Measurements from ENCODE around the gene CFAP68.

CFAP68 gene

DNA sequence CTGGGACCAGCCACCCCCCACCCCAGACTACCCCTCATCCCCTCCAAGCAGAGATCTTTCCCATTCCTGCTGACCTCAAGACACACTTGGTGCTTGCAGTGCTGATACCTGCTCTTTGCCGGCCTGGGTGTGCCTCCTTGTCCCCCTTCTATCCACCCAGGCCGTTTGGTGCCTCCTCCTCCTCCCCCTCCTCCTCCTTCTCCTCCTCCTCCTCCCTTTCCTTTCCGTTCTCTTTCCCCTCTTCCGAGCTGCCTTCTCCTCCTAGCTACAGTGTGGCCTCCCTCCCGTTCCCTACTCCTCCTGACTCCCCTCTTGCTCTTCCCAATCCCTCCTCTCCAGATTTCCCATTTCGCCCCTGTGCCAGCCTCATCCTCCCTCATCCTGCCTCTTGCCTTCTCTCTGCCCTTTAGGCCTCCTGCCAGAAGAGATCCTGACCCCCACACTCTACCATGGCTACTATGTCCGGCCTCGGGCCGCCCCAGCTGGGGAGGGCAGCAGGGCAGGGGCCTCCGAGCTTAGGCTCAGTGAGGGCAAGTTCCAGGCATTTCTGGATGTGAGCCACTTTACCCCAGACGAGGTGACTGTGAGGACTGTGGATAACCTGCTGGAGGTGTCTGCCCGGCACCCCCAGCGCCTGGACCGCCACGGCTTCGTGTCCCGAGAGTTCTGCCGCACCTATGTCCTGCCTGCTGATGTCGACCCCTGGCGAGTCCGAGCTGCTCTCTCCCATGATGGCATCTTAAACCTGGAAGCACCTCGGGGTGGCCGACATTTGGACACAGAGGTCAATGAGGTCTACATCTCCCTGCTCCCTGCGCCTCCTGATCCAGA, 33.9 kb downstream of the CFAP68 start:
- no peak for DNase-seq (ENCODE audit: low read depth)
- H3K4me3 ChIP-seq (ENCODE audit: low read length), result no peak overlapping the region

DNA sequence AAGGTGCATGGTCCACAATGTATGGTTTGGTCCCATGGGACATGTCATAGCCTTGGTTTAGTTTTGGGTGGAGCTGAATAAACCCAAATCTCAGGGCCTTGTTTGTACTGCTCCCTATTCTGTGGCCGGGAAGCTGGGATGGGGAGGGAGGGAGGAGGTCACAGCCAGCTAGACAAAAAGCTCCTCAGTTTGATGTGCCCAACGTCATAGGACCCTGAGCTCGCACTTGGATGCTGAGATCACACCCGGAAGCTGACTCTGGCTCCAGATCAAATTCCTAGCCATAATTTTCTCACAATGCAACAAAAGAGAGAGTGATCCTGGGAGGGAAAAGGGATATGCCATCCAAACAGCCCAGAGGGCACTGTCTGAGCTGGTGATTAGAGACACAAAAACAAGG, 34.7 kb downstream of the CFAP68 start:
- TF ChIP-seq, protein P1, sequence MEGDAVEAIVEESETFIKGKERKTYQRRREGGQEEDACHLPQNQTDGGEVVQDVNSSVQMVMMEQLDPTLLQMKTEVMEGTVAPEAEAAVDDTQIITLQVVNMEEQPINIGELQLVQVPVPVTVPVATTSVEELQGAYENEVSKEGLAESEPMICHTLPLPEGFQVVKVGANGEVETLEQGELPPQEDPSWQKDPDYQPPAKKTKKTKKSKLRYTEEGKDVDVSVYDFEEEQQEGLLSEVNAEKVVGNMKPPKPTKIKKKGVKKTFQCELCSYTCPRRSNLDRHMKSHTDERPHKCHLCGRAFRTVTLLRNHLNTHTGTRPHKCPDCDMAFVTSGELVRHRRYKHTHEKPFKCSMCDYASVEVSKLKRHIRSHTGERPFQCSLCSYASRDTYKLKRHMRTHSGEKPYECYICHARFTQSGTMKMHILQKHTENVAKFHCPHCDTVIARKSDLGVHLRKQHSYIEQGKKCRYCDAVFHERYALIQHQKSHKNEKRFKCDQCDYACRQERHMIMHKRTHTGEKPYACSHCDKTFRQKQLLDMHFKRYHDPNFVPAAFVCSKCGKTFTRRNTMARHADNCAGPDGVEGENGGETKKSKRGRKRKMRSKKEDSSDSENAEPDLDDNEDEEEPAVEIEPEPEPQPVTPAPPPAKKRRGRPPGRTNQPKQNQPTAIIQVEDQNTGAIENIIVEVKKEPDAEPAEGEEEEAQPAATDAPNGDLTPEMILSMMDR (IDR thresholded peaks at IDR 0.05; ENCODE audit: insufficient read depth, low read depth, low read length, missing control alignments), result no peak
- H3K4me3 ChIP-seq (ENCODE audit: low read length), result no peak overlapping the region
- peak; percentile 47 for DNase-seq (ENCODE audit: low read depth)

More for the DNA sequence above, 33.9 kb downstream of the CFAP68 start:
- TF ChIP-seq, protein P1 (IDR thresholded peaks at IDR 0.05; ENCODE audit: insufficient read depth, low read depth, low read length, missing control alignments), result no peak

DNA sequence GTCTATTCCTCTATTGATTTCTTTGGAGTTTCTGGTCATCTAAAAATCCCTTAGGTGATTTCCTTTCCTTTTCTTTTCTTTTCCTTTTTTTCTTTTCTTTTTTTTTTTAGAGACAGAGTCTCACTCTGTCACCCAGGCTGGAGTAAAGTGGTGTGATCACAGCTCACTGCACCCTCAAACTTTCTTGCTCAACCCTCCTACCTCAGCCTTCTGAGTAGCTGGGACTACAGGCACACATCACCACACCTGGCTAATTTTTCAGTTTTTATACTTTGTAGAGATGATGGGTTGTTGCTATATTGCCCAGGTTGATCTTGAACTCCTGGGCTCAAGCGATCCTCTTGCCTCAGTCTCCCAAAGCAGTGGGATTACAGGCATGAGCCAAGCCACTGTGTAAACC, 37.4 kb downstream of the CFAP68 start:
- no peak overlapping the region for H3K4me3 ChIP-seq (ENCODE audit: low read length)
- DNase-seq (ENCODE audit: low read depth), result no peak
- TF ChIP-seq, protein P1 (IDR thresholded peaks at IDR 0.05; ENCODE audit: insufficient read depth, low read depth, low read length, missing control alignments), result no peak

DNA sequence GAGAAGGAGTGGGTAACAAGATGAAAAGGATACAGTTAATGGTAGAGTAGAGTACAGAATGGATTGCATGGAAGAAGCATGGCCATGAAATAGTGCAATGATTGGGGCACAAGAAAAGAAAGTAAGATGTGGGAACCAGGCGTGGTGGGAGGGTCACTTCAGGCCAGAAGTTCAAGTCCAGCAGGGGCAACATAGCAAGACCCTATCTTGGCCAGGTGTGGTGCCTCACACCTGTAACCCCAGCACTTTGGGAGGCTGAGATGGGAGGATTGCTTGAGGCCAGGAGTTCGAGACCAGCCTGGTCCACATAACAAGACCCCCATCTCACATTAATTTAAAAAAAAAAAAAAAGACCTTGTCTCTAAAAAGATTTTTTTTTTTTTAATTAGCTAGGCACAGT, 38.0 kb downstream of the CFAP68 start:
- H3K4me3 ChIP-seq (ENCODE audit: low read length), result no peak overlapping the region
- TF ChIP-seq, protein P1 (IDR thresholded peaks at IDR 0.05; ENCODE audit: insufficient read depth, low read depth, low read length, missing control alignments), result no peak
- DNase-seq (ENCODE audit: low read depth), result no peak

DNA sequence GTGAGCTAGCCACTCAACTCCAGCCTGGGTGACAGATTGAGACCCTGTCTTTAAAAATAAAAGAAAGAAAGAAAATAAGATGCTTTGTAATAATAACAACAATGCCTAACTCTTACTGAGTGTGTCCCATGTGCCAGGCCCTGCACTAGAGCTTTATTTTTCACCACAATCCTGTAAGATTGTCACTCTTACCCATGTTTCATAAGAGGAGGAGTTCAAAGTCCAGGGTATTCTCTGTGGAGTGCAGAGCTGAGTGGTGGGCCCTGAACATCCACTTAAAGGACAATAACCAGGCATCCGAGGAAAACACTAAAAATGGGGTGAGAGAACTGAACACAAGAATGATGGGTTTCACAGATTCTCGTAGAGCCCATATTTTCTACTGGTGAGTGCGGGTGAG, 38.4 kb downstream of the CFAP68 start:
- no peak overlapping the region for H3K4me3 ChIP-seq (ENCODE audit: low read length)
- TF ChIP-seq, protein P1 (IDR thresholded peaks at IDR 0.05; ENCODE audit: insufficient read depth, low read depth, low read length, missing control alignments), result no peak
- no peak for DNase-seq (ENCODE audit: low read depth)

DNA sequence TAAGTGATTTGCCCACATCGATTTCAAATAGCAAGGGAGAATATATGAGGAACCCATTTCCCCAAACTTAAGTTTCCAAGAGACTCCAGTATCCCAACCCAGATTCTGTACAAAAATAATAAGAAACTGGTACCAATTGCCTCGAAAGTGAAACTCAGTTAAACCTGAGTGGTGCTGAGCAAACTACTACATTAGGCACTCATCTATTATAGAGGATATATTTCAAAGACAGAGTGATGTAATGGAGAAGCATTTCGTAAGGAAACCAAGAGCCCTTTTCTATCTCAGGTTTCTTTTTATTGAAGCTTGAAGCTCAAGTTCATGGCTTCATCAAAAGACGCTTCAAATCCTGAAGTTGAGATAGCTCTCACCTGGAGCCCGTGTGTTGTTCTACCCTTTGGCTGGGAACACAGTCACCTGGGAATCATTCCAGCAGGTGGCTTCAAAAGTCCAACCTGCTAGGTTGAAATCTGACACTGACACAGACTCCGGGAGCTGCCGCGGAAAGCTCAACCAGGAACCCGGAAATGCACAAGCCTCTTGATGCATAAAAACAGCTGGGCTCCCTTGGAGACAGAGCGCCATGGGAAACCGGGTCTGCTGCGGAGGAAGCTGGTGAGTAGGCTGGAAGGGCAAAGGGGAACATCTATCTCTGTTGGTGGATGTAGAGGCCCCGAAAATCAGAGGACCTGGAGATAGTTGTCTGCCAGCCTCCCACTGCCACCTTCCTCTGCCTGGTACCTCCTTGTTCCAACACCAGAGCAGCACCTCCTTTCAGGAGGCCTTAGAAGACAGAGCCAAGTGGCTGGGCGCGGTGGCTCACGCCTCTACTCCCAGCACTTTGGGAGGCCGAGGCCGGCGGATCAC, 39.3 kb downstream of the CFAP68 start, which contains the start of gene C11orf52:
C11orf52 (plus strand) TSS at position 524 of the 867 bp plus-strand sequence; CDS start at position 584, 60 bp downstream.
- TF ChIP-seq, protein P1 (IDR thresholded peaks at IDR 0.05; ENCODE audit: insufficient read depth, low read depth, low read length, missing control alignments), result peak; percentile 17
- peak within 1 kb of the TSS; percentile 34 for H3K4me3 ChIP-seq (ENCODE audit: low read length)
- peak; percentile 88 for DNase-seq (ENCODE audit: low read depth)
